Trophoblast cell (in vitro differentiated cells and primary cell): ENCODE data around the gene CDHR1.

Source experiments
- DNase-seq, 2 donors: peaks; one replicate each; pipeline ENCODE4 v3.0.0-alpha.2; 2016
- H2AFZ ChIP-seq: 2 replicates; pipeline ENCODE4 v1.6.1; 2013; ENCODE audit warnings: low read length, moderate library complexity, mild to moderate bottlenecking; ENCODE audit not compliant: insufficient read depth, poor library complexity
- H2AK5ac ChIP-seq: 2 replicates; pipeline ENCODE4 v1.6.1; 2013; ENCODE audit warnings: mild to moderate bottlenecking, low read length
- H2BK120ac ChIP-seq: 2 replicates; pipeline ENCODE4 v1.6.1; 2013; ENCODE audit warnings: low read length, mild to moderate bottlenecking, moderate library complexity; ENCODE audit not compliant: insufficient read depth, poor library complexity
- H2BK12ac ChIP-seq: 2 replicates; pipeline ENCODE4 v1.6.1; 2013; ENCODE audit warnings: mild to moderate bottlenecking, low read length, moderate library complexity
- H2BK5ac ChIP-seq: 2 replicates; pipeline ENCODE4 v1.6.1; 2013; ENCODE audit warnings: low read length, low read depth, moderate library complexity, mild to moderate bottlenecking; ENCODE audit not compliant: poor library complexity
- H3K14ac ChIP-seq: 2 replicates; pipeline ENCODE4 v1.6.1; 2013; ENCODE audit warnings: mild to moderate bottlenecking, low read length
- H3K18ac ChIP-seq: 2 replicates; pipeline ENCODE4 v1.6.1; 2013; ENCODE audit warnings: mild to moderate bottlenecking, low read length
- H3K23ac ChIP-seq: 2 replicates; pipeline ENCODE4 v1.6.1; 2013; ENCODE audit warnings: low read length
- H3K27ac ChIP-seq: 2 replicates; pipeline ENCODE4 v1.5.1; 2013; ENCODE audit warnings: low read depth, mild to moderate bottlenecking, inconsistent platforms, low read length, moderate library complexity
- H3K27me3 ChIP-seq: 2 replicates; pipeline ENCODE4 v1.6.1; 2013; ENCODE audit warnings: inconsistent platforms, mild to moderate bottlenecking, low read length, moderate library complexity; ENCODE audit not compliant: insufficient read depth
- H3K36me3 ChIP-seq, 2 experiments: 1 replicate in 1 of 2; 2 replicates in 1 of 2; pipeline ENCODE4 v1.6.1; 2013; ENCODE audit warnings: low read length in 2 of 2, mild to moderate bottlenecking in 2 of 2, moderate library complexity in 1 of 2; ENCODE audit not compliant: insufficient read depth in 2 of 2, control insufficient read depth in 1 of 2
- H3K4ac ChIP-seq: 2 replicates; pipeline ENCODE4 v1.6.1; 2013; ENCODE audit warnings: low read depth, mild to moderate bottlenecking, low read length, moderate library complexity
- H3K4me1 ChIP-seq, 2 experiments: 1 replicate in 1 of 2; 2 replicates in 1 of 2; pipeline ENCODE4 v1.6.1; 2013; ENCODE audit warnings: low read length in 2 of 2, mild to moderate bottlenecking in 2 of 2, moderate library complexity in 1 of 2; ENCODE audit not compliant: insufficient read depth in 2 of 2, control insufficient read depth in 1 of 2
- H3K4me2 ChIP-seq: 2 replicates; pipeline ENCODE4 v1.6.1; 2013; ENCODE audit warnings: inconsistent platforms, mild to moderate bottlenecking, low read length, moderate library complexity
- H3K4me3 ChIP-seq: 2 replicates; pipeline ENCODE4 v1.5.1; 2013; ENCODE audit warnings: mild to moderate bottlenecking, low read depth, low read length, inconsistent platforms
- H3K79me1 ChIP-seq: one replicate; pipeline ENCODE4 v1.6.1; 2013; ENCODE audit warnings: low read length
- H3K79me2 ChIP-seq: 2 replicates; pipeline ENCODE4 v1.6.1; 2013; ENCODE audit warnings: low read length, mild to moderate bottlenecking; ENCODE audit not compliant: control insufficient read depth, insufficient read depth, poor library complexity
- H3K9ac ChIP-seq: 2 replicates; pipeline ENCODE4 v1.6.1; 2013; ENCODE audit warnings: mild to moderate bottlenecking, low read length
- H3K9me3 ChIP-seq: 2 replicates; pipeline ENCODE4 v1.6.1; 2013; ENCODE audit warnings: low read depth, mild to moderate bottlenecking, control low read depth, inconsistent platforms, low read length; ENCODE audit not compliant: insufficient read depth
- H4K12ac ChIP-seq: 2 replicates; pipeline ENCODE4 v1.6.1; 2013; ENCODE audit warnings: low read depth, mild to moderate bottlenecking, low read length, moderate library complexity
- H4K8ac ChIP-seq: 2 replicates; pipeline ENCODE4 v1.6.1; 2013; ENCODE audit warnings: low read depth, mild to moderate bottlenecking, low read length, moderate library complexity
- H4K91ac ChIP-seq: one replicate; pipeline ENCODE4 v1.6.1; 2013; ENCODE audit warnings: low read depth, mild to moderate bottlenecking, low read length, moderate library complexity
- WGBS: extraction: QIAGEN DNeasy Blood & Tissue Kit; methylation state at CpG from one replicate; pipeline ENCODE4 v1.1.7; 2013; ENCODE audit warnings: missing lambda C conversion rate; ENCODE audit not compliant: insufficient read length, insufficient coverage; ENCODE audit errors: extremely low coverage; 5-methylcytosine and 5-hydroxymethylcytosine counted together

The CDHR1 gene

GRCh38 chr10:84190621-84191020 lies 3.7 kb upstream of the CDHR1 start:
- Histone ChIP-seq H2AK5ac (no peak overlapping the region), H4K12ac (no peak overlapping the region), H2AFZ (no peak overlapping the region), H2BK5ac (no peak overlapping the region), H2BK120ac (no peak overlapping the region), H3K27me3 (peaks cover 30% of the 10 kb centered on the region), H4K91ac (no peak overlapping the region), H3K79me2 (no peaks in the 10 kb centered on the region), H3K4ac (no peak overlapping the region), H3K9ac (no peak overlapping the region), H3K79me1 (no peaks in the 10 kb centered on the region), H3K4me1 (peaks cover 3 to 5% of the 10 kb centered on the region in 2 experiments), H3K4me3 (no peak overlapping the region), H4K8ac (no peak overlapping the region), H3K27ac (no peak overlapping the region), H3K23ac (no peak overlapping the region), H3K14ac (no peak overlapping the region), H3K4me2 (no peak overlapping the region), H3K36me3 (no peaks in the 10 kb centered on the region), H2BK12ac (no peak overlapping the region), H3K18ac (no peak overlapping the region), H3K9me3 (peaks cover 6% of the 10 kb centered on the region)
- no peak for DNase-seq
- no CpG with 5 or more reads among the region's 3 CpGs for WGBS

- Histone ChIP-seq H3K4me2 (no peak overlapping the region), H3K14ac (no peak overlapping the region), H3K79me2 (no peaks in the 10 kb centered on the region), H3K4me1 (peaks cover 3 to 5% of the 10 kb centered on the region in 2 experiments), H3K79me1 (no peaks in the 10 kb centered on the region), H3K36me3 (no peaks in the 10 kb centered on the region), H2AK5ac (no peak overlapping the region), H4K8ac (no peak overlapping the region), H3K18ac (no peak overlapping the region), H3K9ac (no peak overlapping the region), H3K27me3 (peaks cover 34% of the 10 kb centered on the region), H2BK5ac (no peak overlapping the region), H2AFZ (no peak overlapping the region), H3K4me3 (no peak overlapping the region), H2BK120ac (no peak overlapping the region), H3K9me3 (peaks cover 6% of the 10 kb centered on the region), H3K23ac (no peak overlapping the region), H3K27ac (no peak overlapping the region), H4K12ac (no peak overlapping the region), H4K91ac (no peak overlapping the region), H3K4ac (no peak overlapping the region), H2BK12ac (no peak overlapping the region)
- DNase-seq, result no peak
- no CpG with 5 or more reads among the region's 5 CpGs for WGBS
These were observed 3.2 kb upstream of the CDHR1 start for GRCh38 chr10:84191106-84191505.

GRCh38 chr10:84193327-84193726 lies 1.0 kb upstream of the CDHR1 start:
- Histone ChIP-seq H3K9me3 (no peaks in the 10 kb centered on the region), H2AFZ (no peak overlapping the region), H3K18ac (no peak overlapping the region), H4K91ac (no peak overlapping the region), H3K36me3 (no peaks in the 10 kb centered on the region), H3K79me1 (no peaks in the 10 kb centered on the region), H4K8ac (no peak overlapping the region), H2BK120ac (no peak overlapping the region), H3K27ac (no peak overlapping the region), H3K23ac (no peak overlapping the region), H3K4me3 (no peak overlapping the region), H2AK5ac (no peak overlapping the region), H3K4ac (no peak overlapping the region), H3K27me3 (peaks cover 37% of the 10 kb centered on the region), H4K12ac (no peak overlapping the region), H3K79me2 (no peaks in the 10 kb centered on the region), H2BK5ac (no peak overlapping the region), H3K14ac (no peak overlapping the region), H3K9ac (no peak overlapping the region), H3K4me1 (peaks cover 3 to 5% of the 10 kb centered on the region in 2 experiments), H2BK12ac (no peak overlapping the region), H3K4me2 (no peak overlapping the region)
- WGBS, result no CpG with 5 or more reads among the region's 2 CpGs
- DNase-seq, result no peak

GRCh38 chr10:84193846-84194423 lies 402 bp upstream of the CDHR1 start:
- Histone ChIP-seq H4K8ac (no peak overlapping the region), H4K12ac (no peak overlapping the region), H3K79me1 (no peaks in the 10 kb centered on the region), H2BK120ac (no peak overlapping the region), H3K18ac (no peak overlapping the region), H3K79me2 (no peaks in the 10 kb centered on the region), H2BK5ac (no peak overlapping the region), H3K23ac (no peak overlapping the region), H2AFZ (no peak overlapping the region), H3K4me2 (peak overlapping the region; percentile 66), H3K4me1 (peaks cover 3 to 5% of the 10 kb centered on the region in 2 experiments), H3K27ac (no peak overlapping the region), H3K4ac (no peak overlapping the region), H3K36me3 (no peaks in the 10 kb centered on the region), H2AK5ac (no peak overlapping the region), H4K91ac (no peak overlapping the region), H3K4me3 (no peak overlapping the region), H3K14ac (no peak overlapping the region), H2BK12ac (no peak overlapping the region), H3K27me3 (peaks cover 37% of the 10 kb centered on the region), H3K9me3 (no peaks in the 10 kb centered on the region), H3K9ac (no peak overlapping the region)
- no CpG with 5 or more reads among the region's 5 CpGs for WGBS
- no peak for DNase-seq
